Astrocyte (in vitro differentiated cells and primary cell): ENCODE data around the gene ZNF778. TPM values are rescaled to one million over a fixed set of nuclear protein-coding genes. Genes with fewer than 3 reads are reported as not detected.

Experiments
- DNase-seq: peaks from one replicate; pipeline ENCODE4 v3.0.0-alpha.2; 2010; ENCODE audit warnings: low read depth
- FAIRE-seq: peaks from 2 replicates; lab custom pipeline; 2011; peaks lifted over from hg19 to GRCh38; lab: Jason Lieb, UNC
- H2AFZ ChIP-seq: 2 replicates; pipeline ENCODE4 v1.6.0; 2012; ENCODE audit warnings: low read depth, low read length, inconsistent platforms
- H3K27ac ChIP-seq: 2 replicates; pipeline ENCODE4 v1.5.1; 2011; ENCODE audit warnings: low read depth, low read length, inconsistent platforms
- H3K27me3 ChIP-seq: 2 replicates; pipeline ENCODE4 v1.6.0; 2011; ENCODE audit warnings: low read length, inconsistent platforms; ENCODE audit not compliant: insufficient read depth
- H3K36me3 ChIP-seq: 2 replicates; pipeline ENCODE4 v1.5.1; 2011; ENCODE audit warnings: low read length, inconsistent platforms; ENCODE audit not compliant: insufficient read depth
- H3K4me1 ChIP-seq: 2 replicates; pipeline ENCODE4 v1.5.1; 2011; ENCODE audit warnings: low read length, inconsistent platforms; ENCODE audit not compliant: insufficient read depth
- H3K4me2 ChIP-seq: 2 replicates; pipeline ENCODE4 v1.6.0; 2012; ENCODE audit warnings: low read length, inconsistent platforms
- H3K4me3 ChIP-seq: 2 replicates; pipeline ENCODE4 v1.5.1; 2011; ENCODE audit warnings: low read depth, mild to moderate bottlenecking, low read length, inconsistent platforms; ENCODE audit not compliant: insufficient read depth
- H3K79me2 ChIP-seq: 2 replicates; pipeline ENCODE4 v1.6.0; 2012; ENCODE audit warnings: mild to moderate bottlenecking, low read length, inconsistent platforms; ENCODE audit not compliant: insufficient read depth
- H3K9ac ChIP-seq: 2 replicates; pipeline ENCODE4 v1.6.0; 2012; ENCODE audit warnings: mild to moderate bottlenecking, low read length, inconsistent platforms
- H3K9me3 ChIP-seq: 2 replicates; pipeline ENCODE4 v1.5.1; 2012; ENCODE audit warnings: low read depth, mild to moderate bottlenecking, low read length, inconsistent platforms; ENCODE audit not compliant: insufficient read depth
- H4K20me1 ChIP-seq: 2 replicates; pipeline ENCODE4 v1.6.0; 2012; ENCODE audit warnings: low read length, inconsistent platforms; ENCODE audit not compliant: insufficient read depth
- H3K27ac Mint-ChIP-seq: one replicate; pipeline ENCODE4 v1.8.0; 2021; ENCODE audit warnings: mild to moderate bottlenecking, mixed read lengths; ENCODE audit not compliant: unreplicated experiment
- H3K27me3 Mint-ChIP-seq: one replicate; pipeline ENCODE4 v1.8.0; 2021; ENCODE audit warnings: low read depth, mixed read lengths; ENCODE audit not compliant: unreplicated experiment
- H3K36me3 Mint-ChIP-seq: one replicate; pipeline ENCODE4 v1.8.0; 2021; ENCODE audit warnings: low read depth, mixed read lengths; ENCODE audit not compliant: unreplicated experiment
- H3K4me1 Mint-ChIP-seq: one replicate; pipeline ENCODE4 v1.8.0; 2021; ENCODE audit warnings: low read depth, mixed read lengths; ENCODE audit not compliant: unreplicated experiment
- H3K4me3 Mint-ChIP-seq: one replicate; pipeline ENCODE4 v1.8.0; 2021; ENCODE audit warnings: mild to moderate bottlenecking, moderate library complexity, mixed read lengths; ENCODE audit not compliant: unreplicated experiment
- H3K9me3 Mint-ChIP-seq: one replicate; pipeline ENCODE4 v1.8.0; 2021; ENCODE audit warnings: mild to moderate bottlenecking, mixed read lengths; ENCODE audit not compliant: unreplicated experiment
- CTCF ChIP-seq: IDR thresholded peaks from 2 replicates; pipeline ENCODE4 v1.5.1; 2011; ENCODE audit warnings: low read depth, mild to moderate bottlenecking, inconsistent platforms, low read length, moderate library complexity; ENCODE audit not compliant: insufficient read depth
- EZH2 ChIP-seq: IDR thresholded peaks from 2 replicates; pipeline ENCODE4 v1.6.1; 2012; ENCODE audit warnings: mild to moderate bottlenecking, low read length, inconsistent platforms; ENCODE audit not compliant: insufficient read depth
- total RNA-seq: library from RNA; stranded (reverse); gene quantifications from 2 replicates; pipeline ENCODE4 v1.2.1, GENCODE V29; 2021

ZNF778 gene
- total RNA-seq, 1 donor from 2014 or later, result 15.5 TPM

- H3K27me3 Mint-ChIP-seq, result peaks cover 10% of the 10 kb centered on the region
- Histone ChIP-seq H3K36me3 (no peaks in the 10 kb centered on the region), H3K9ac (no peak overlapping the region), H3K4me2 (peak overlapping the region; percentile 66), H3K9me3 (no peaks in the 10 kb centered on the region), H4K20me1 (peaks cover 5% of the 10 kb centered on the region), H2AFZ (no peak overlapping the region), H3K4me3 (no peak overlapping the region), H3K79me2 (no peaks in the 10 kb centered on the region), H3K27me3 (no peaks in the 10 kb centered on the region), H3K27ac (no peak overlapping the region), H3K4me1 (no peaks in the 10 kb centered on the region)
- no peak overlapping the region for H3K4me3 Mint-ChIP-seq
- H3K27ac Mint-ChIP-seq, result no peak overlapping the region
- no peak for FAIRE-seq
- no peaks in the 10 kb centered on the region for H3K4me1 Mint-ChIP-seq
- H3K9me3 Mint-ChIP-seq, result no peaks in the 10 kb centered on the region
- H3K36me3 Mint-ChIP-seq, result no peaks in the 10 kb centered on the region
- TF ChIP-seq EZH2, result no peak
- no peak for TF ChIP-seq CTCF
- DNase-seq, result peak; percentile 84
These were observed 24.4 kb upstream of the ZNF778 start for GRCh38 chr16:89192956-89193575.

GRCh38 chr16:89193576-89194293 is 23.8 kb upstream of the ZNF778 start:
- TF ChIP-seq CTCF, result no peak
- no peak for TF ChIP-seq EZH2
- peaks cover 5% of the 10 kb centered on the region for H4K20me1 ChIP-seq
- no peaks in the 10 kb centered on the region for H3K27me3 ChIP-seq
- no peaks in the 10 kb centered on the region for H3K4me1 ChIP-seq
- Mint-ChIP-seq H3K27me3 (peaks cover 12% of the 10 kb centered on the region), H3K27ac (no peak overlapping the region), H3K9me3 (no peaks in the 10 kb centered on the region), H3K4me1 (no peaks in the 10 kb centered on the region), H3K36me3 (no peaks in the 10 kb centered on the region), H3K4me3 (no peak overlapping the region)
- H2AFZ ChIP-seq, result no peak overlapping the region
- H3K79me2 ChIP-seq, result no peaks in the 10 kb centered on the region
- no peak overlapping the region for H3K9ac ChIP-seq
- H3K4me2 ChIP-seq, result peak overlapping the region; percentile 66
- no peaks in the 10 kb centered on the region for H3K36me3 ChIP-seq
- no peaks in the 10 kb centered on the region for H3K9me3 ChIP-seq
- no peak for DNase-seq
- H3K27ac ChIP-seq, result no peak overlapping the region
- no peak for FAIRE-seq
- H3K4me3 ChIP-seq, result no peak overlapping the region
